ENCODE results near the gene EPYC. TPM values are rescaled to one million over a fixed set of nuclear protein-coding genes. Genes with fewer than 3 reads are reported as not detected.

Gene EPYC
- total RNA-seq, 1 donor: not detected

DNA sequence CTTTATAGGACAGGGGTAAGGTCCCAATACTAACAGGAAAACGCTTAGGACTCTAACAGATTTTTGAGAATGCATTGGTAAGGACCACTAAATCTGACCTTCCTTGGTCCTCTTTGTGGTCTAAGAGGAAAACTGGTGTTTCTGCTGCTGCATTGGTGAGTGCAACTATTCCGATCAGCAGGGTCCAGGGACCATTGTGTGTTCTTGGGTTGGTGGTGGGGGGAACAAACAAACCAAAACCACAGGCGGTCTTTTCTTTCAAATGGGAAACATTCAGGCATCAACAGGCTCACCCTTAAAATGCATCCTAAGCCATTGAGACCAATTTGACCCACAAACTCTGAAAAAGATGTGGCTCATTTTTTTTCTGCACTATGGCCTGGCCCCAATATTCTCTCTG, 20.7 kb downstream of the EPYC start:
- H3K4me3 ChIP-seq (ENCODE audit: low read depth, low read length): no peak overlapping the region
- TF ChIP-seq, protein P1, sequence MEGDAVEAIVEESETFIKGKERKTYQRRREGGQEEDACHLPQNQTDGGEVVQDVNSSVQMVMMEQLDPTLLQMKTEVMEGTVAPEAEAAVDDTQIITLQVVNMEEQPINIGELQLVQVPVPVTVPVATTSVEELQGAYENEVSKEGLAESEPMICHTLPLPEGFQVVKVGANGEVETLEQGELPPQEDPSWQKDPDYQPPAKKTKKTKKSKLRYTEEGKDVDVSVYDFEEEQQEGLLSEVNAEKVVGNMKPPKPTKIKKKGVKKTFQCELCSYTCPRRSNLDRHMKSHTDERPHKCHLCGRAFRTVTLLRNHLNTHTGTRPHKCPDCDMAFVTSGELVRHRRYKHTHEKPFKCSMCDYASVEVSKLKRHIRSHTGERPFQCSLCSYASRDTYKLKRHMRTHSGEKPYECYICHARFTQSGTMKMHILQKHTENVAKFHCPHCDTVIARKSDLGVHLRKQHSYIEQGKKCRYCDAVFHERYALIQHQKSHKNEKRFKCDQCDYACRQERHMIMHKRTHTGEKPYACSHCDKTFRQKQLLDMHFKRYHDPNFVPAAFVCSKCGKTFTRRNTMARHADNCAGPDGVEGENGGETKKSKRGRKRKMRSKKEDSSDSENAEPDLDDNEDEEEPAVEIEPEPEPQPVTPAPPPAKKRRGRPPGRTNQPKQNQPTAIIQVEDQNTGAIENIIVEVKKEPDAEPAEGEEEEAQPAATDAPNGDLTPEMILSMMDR (IDR thresholded peaks at IDR 0.05; ENCODE audit: insufficient read depth, low read depth, low read length): no peak
- no peak for DNase-seq (ENCODE audit: low read depth)

DNA sequence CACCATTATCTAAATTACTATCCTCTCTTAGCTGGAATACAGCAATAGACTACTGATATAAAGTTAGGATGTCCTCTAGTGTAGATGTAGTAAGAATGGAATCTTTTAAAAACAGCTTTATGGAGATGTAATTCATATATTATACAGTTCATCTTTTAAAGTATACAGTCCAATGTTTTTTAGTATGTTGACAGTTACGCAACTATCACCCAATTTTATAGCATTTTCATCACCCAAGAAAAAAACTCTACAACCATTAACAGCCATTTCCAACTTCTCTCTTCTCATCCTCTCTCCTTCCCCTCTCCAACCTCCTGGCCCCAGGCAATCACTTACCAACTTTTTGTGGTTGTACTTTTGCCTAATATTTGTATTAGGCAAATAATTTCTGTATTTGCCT, 22.6 kb downstream of the EPYC start:
- no peak overlapping the region for H3K4me3 ChIP-seq (ENCODE audit: low read depth, low read length)
- TF ChIP-seq, protein P1 (IDR thresholded peaks at IDR 0.05; ENCODE audit: insufficient read depth, low read depth, low read length): no peak
- DNase-seq (ENCODE audit: low read depth): peak; percentile 31

DNA sequence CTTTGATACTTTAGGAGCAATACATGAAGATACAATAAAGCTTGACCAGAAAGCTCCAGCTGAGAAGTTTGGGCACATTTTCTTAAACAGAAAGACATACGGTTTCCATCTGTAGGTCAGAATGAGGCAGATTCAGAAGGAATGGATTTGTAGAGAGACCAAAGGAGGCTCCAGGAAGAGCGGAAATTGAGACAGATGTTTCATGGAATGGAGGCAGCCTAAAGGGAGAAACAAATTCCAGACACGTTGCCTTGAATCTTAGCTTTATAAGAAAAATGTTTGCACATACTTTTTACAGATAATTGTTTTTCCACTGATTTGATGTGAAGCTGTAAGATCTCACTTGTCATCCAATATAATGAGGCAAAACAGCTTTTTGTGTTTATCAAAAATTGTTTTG, 24.8 kb downstream of the EPYC start:
- DNase-seq (ENCODE audit: low read depth): peak; percentile 83
- TF ChIP-seq, protein P1 (IDR thresholded peaks at IDR 0.05; ENCODE audit: insufficient read depth, low read depth, low read length): no peak
- H3K4me3 ChIP-seq (ENCODE audit: low read depth, low read length): no peak overlapping the region

DNA sequence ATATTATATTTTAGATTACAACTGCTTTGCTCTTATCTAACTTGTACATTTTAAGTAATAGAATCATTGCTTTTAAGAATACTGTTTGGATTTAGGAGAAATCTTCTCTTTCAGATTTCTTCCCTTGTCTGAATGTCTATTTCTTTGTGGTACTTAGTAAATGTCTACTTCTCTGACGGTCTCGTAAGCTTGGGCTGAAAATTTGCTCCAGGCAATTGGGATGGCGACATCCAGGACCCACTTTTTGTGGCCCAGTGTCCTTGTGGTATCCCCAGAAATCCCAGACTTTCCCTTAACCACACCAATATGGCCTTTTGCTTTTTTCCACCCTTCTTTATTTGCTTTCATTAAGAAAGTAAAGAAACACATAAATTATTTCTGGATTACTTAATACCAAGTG, 25.8 kb downstream of the EPYC start:
- TF ChIP-seq, protein P1 (IDR thresholded peaks at IDR 0.05; ENCODE audit: insufficient read depth, low read depth, low read length): no peak
- no peak overlapping the region for H3K4me3 ChIP-seq (ENCODE audit: low read depth, low read length)
- DNase-seq (ENCODE audit: low read depth): no peak

DNA sequence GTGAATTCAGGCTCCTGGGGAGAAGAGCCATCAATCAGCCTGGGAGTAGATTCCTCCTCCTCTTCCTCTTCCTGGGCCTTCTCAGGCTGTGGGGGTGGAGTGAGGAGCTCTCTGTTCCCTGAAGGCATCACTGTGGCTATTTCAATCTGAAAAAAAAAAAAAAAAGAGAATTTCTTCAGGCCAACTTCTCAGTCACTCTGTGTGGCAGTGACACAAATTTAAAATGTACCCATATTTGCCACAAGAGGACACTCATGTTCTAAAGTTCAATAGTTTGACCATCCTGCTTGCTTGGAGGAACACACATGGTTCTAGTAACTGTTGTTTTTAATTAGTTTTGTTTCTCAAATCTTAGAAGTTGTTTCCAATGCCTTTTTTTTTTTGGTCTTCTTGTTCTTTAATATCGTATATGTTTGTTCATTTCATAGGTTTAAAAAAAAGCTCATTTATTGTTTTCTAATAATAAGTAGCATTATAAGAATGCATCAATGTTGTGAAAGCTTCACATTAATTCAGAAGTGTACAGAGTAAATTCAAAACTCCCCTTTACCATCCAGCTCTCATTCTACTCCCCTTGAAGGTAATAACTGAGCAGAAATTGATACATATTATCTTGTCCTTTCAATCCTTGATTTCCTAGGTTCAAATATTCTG, 26.5 kb downstream of the EPYC start:
- H3K4me3 ChIP-seq (ENCODE audit: low read depth, low read length): no peak overlapping the region
- TF ChIP-seq, protein P1 (IDR thresholded peaks at IDR 0.05; ENCODE audit: insufficient read depth, low read depth, low read length): peak; percentile 76
- peak; percentile 82 for DNase-seq (ENCODE audit: low read depth)

DNA sequence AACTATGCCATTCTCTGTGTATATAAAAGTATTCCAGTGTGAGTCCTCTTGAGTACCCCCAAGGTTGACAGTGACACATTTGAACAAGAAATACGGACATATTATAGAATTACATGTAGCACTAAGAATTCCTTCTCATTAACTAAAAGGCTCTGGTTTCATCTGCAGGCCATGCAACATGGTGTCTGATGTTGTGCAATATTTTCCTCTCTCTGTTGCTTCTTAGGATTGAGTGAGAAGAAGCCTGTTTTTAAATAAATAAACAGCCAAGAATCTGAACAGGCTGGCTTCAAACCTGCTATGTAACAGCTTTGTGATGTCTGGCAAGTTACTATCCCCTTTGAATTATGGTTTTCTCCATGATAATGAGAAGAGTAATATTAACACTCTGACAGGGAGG, 27.5 kb downstream of the EPYC start:
- DNase-seq (ENCODE audit: low read depth): peak; percentile 45
- TF ChIP-seq, protein P1 (IDR thresholded peaks at IDR 0.05; ENCODE audit: insufficient read depth, low read depth, low read length): no peak
- H3K4me3 ChIP-seq (ENCODE audit: low read depth, low read length): no peak overlapping the region

DNA sequence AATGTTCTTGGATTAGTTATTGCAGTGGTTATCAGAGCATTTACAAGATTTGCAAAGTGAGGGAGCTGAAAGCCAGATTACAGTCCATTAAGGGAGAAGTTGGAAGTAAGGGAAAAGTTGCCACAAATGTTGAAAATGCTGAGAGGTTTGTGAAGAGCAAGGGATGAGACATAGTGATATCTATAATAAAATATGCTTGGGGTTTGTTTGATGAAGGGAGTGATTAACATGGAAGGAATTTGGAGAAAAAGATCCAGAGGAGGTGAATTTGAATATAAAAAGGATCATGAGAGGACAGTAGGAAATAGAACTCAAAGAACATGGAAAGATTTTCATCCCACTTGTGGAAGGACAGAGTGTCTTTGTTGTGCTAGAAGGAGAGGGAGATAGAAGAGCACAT, 30.5 kb downstream of the EPYC start:
- TF ChIP-seq, protein P1 (IDR thresholded peaks at IDR 0.05; ENCODE audit: insufficient read depth, low read depth, low read length): no peak
- no peak for DNase-seq (ENCODE audit: low read depth)
- H3K4me3 ChIP-seq (ENCODE audit: low read depth, low read length): no peak overlapping the region

Data from fibroblast of villous mesenchyme (primary cell).